HCT116 (cell line): ENCODE measurements around the gene SDE2.

ENCODE experiments used
- CTCF ChIP-seq, 3 experiments: fragments of 200-600 bp in 1 of 3; sonication (generic) in 1 of 3; IDR thresholded peaks in 2 of 3; conservative IDR thresholded peaks in 1 of 3; 2 replicates each; pipeline ENCODE4 v1.5.1; 2012 to 2017; ENCODE audit warnings: low read depth in 2 of 3, low read length in 2 of 3, antibody characterized with exemption in 1 of 3, borderline replicate concordance in 1 of 3, control low read depth in 1 of 3, mild to moderate bottlenecking in 1 of 3, mixed read lengths in 1 of 3, mixed run types in 1 of 3, moderate library complexity in 1 of 3; ENCODE audit not compliant: insufficient read depth in 1 of 3
- EGR1 ChIP-seq: IDR thresholded peaks from 2 replicates; pipeline ENCODE4 v1.6.1; 2012; ENCODE audit warnings: low read depth
- EZH2 ChIP-seq: fragments of 200-600 bp; sonication (generic); IDR thresholded peaks from 2 replicates; pipeline ENCODE4 v1.6.1; 2017; ENCODE audit warnings: antibody characterized with exemption, mixed run types
- EZH2phosphoT487 ChIP-seq: fragments of 200-600 bp; IDR thresholded peaks from 2 replicates; pipeline ENCODE4 v1.6.1; 2018; ENCODE audit warnings: antibody characterized with exemption, borderline replicate concordance
- FOSL1 ChIP-seq: IDR thresholded peaks from 2 replicates; pipeline ENCODE4 v1.6.1; 2012; ENCODE audit warnings: low read depth
- MAX ChIP-seq: IDR thresholded peaks from 2 replicates; pipeline ENCODE4 v1.6.1; 2012
- POLR2A ChIP-seq: IDR thresholded peaks from 2 replicates; pipeline ENCODE4 v1.7.0; 2011; ENCODE audit warnings: borderline replicate concordance; ENCODE audit not compliant: insufficient read depth, insufficient read length; ENCODE audit errors: extremely low read depth
- SRF ChIP-seq: IDR thresholded peaks from 2 replicates; pipeline ENCODE4 v1.6.1; 2012; ENCODE audit warnings: low read depth
- TCF7L2 ChIP-seq: IDR thresholded peaks from 2 replicates; pipeline ENCODE4 v1.7.0; 2011; ENCODE audit warnings: borderline replicate concordance, inconsistent platforms; ENCODE audit not compliant: insufficient read depth, insufficient read length; ENCODE audit errors: extremely low read depth

- no peak for TF ChIP-seq TCF7L2
- TF ChIP-seq SRF = no peak
- TF ChIP-seq CTCF (IDR thresholded peaks at IDR 0.05 in 2 of 3, conservative IDR thresholded peaks at IDR 0.05 in 1 of 3; ENCODE audit: borderline replicate concordance in 1 of 3, insufficient read depth in 1 of 3, low read depth in 2 of 3, low read length in 2 of 3) = no peak
- no peak for TF ChIP-seq POLR2A
- TF ChIP-seq MAX = no peak
- TF ChIP-seq EZH2 = no peak
- no peak for TF ChIP-seq EZH2phosphoT487
- TF ChIP-seq EGR1 = no peak
- TF ChIP-seq FOSL1 = peak; percentile 27
Observed at GRCh38 chr1:226046240-226046639, 47.1 kb upstream of the SDE2 start.
